Measurements from ENCODE around the gene PATJ. TPM values are rescaled to one million over a fixed set of nuclear protein-coding genes. Genes with fewer than 3 reads are reported as not detected.
"Not testable (repeated sequence)": the region's sequence is repeated elsewhere in the genome, so short reads cannot be mapped to it uniquely, and the experiment has no call there.

PATJ gene
- total and polyA plus RNA-seq, 7 experiments from 2014 or later = 13.4 to 64.5 (median 33.3) TPM

DNA sequence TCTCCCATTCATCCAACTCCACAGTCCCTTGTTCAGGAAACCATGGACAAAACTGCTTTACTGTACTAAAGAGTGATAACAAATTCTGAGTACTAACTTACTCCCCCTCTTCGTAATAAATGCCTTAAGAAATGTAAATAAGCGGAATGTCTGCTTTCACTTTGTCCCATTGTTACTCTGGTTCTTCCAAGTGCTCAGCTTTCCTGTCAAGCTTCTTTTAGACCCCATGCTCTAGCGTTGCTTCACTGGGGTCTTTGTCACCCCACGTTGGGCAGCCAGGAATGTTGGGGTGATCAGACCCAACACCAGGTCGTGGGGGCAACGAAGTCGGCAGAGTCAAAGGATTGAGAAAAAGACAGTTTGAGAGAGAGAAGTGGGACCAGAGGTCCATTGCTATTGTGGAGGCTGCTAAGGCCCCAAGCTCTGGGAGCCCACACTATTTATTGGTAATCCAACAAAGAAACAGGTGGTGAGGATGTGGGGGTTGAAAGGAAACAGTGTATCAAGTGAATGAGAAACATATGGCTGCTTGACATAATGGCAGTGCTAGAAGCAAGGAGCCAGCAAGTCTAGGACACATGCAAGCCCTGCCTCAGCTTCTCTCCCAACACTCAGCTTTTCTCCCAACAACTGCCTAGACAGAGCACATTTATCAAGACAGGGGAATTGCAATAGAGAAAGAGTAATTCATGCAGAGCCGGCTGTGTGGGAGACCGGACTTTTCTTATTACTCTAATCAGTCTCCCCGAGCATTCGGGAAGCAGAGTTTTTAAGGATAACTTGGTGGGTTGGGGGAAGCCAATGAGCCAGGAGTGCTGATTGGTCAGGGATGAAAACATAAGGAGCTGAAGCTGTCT lies 441.1 kb downstream of the PATJ start:
- H3K9me3 Mint-ChIP-seq; H3K27me3 ChIP-seq (ENCODE audit: control insufficient read depth in 2 of 2, insufficient read depth in 2 of 2, low read length in 2 of 2); H3K4me1 Mint-ChIP-seq; H3K9me3 ChIP-seq (ENCODE audit: control insufficient read depth in 2 of 3, low read length in 3 of 3); H3K27ac Mint-ChIP-seq; H3K27me3 Mint-ChIP-seq; H3K36me3 ChIP-seq (ENCODE audit: control insufficient read depth in 2 of 3, insufficient read depth in 3 of 3, low read length in 3 of 3); intact Hi-C loops (cut with micrococcal nuclease); H3K27ac ChIP-seq (ENCODE audit: low read depth, low read length); ATAC-seq; H3K36me3 Mint-ChIP-seq; H3K4me3 ChIP-seq (ENCODE audit: low read length); H3K4me3 Mint-ChIP-seq; DNase-seq; H3K4me1 ChIP-seq (ENCODE audit: control insufficient read depth in 2 of 2, insufficient read depth in 2 of 2, low read length in 2 of 2): not testable (repeated sequence)
- POLR2A ChIA-PET = interaction anchor here (1.0 kb wide), 1 partner anchor 8 kb away, joined by 3 read pairs; no protein-coding TSS in a partner anchor
- CTCF ChIA-PET = interaction anchor here (0.6 to 0.9 kb wide), 3 partner anchors 61 to 179 kb away, joined by 3 to 10 read pairs (median 3); no protein-coding TSS in a partner anchor

DNA sequence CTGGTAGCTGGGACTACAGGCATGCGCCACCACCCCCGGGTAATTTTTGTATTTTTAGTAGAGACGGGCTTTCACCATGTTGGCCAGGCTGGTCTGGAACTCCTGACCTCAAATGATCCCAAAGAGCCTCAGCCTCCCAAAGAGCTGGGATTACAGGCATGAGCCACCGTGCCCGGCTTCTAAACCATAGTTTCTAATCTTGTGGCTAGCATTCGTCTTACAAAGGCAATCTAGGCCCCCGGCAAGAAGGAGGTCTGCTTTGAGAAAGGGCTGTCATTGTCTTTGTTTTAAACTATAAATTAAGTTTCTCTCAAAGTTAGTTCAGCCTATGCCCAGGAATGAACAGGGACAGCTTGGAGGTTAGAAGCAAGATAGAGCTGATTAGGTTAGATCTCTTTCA lies 442.1 kb downstream of the PATJ start:
- no peaks in the 10 kb centered on the region for H3K4me1 Mint-ChIP-seq
- peaks cover 0 to 2% (median 0%) of the 10 kb centered on the region in 5 donors for H3K27me3 Mint-ChIP-seq
- H3K36me3 Mint-ChIP-seq = no peaks in the 10 kb centered on the region
- no peak overlapping the region for H3K4me3 Mint-ChIP-seq
- Histone ChIP-seq H3K4me1 (ENCODE audit: control insufficient read depth in 2 of 2, insufficient read depth in 2 of 2, low read length in 2 of 2) (no peaks in the 10 kb centered on the region), H3K4me3 (ENCODE audit: low read length) (no peak overlapping the region), H3K27me3 (ENCODE audit: control insufficient read depth in 2 of 2, insufficient read depth in 2 of 2, low read length in 2 of 2) (no peaks in the 10 kb centered on the region), H3K36me3 (ENCODE audit: control insufficient read depth in 2 of 3, insufficient read depth in 3 of 3, low read length in 3 of 3) (no peaks in the 10 kb centered on the region), H3K9me3 (ENCODE audit: control insufficient read depth in 2 of 3, low read length in 3 of 3) (no peaks in the 10 kb centered on the region), H3K27ac (ENCODE audit: low read depth, low read length) (no peak overlapping the region)
- DNase-seq (no peak), ATAC-seq (no peak)
- POLR2A ChIA-PET = interaction anchor here (1.0 kb wide), 1 partner anchor 9 kb away, joined by 3 read pairs; no protein-coding TSS in a partner anchor
- no peak overlapping the region for H3K27ac Mint-ChIP-seq
- CTCF ChIA-PET = interaction anchor here (0.9 kb wide), 1 partner anchor 60 kb away, joined by 10 read pairs; no protein-coding TSS in a partner anchor
- intact Hi-C loops (cut with micrococcal nuclease) = no loop called here
- peaks cover 0 to 2% (median 0%) of the 10 kb centered on the region in 11 donors for H3K9me3 Mint-ChIP-seq

DNA sequence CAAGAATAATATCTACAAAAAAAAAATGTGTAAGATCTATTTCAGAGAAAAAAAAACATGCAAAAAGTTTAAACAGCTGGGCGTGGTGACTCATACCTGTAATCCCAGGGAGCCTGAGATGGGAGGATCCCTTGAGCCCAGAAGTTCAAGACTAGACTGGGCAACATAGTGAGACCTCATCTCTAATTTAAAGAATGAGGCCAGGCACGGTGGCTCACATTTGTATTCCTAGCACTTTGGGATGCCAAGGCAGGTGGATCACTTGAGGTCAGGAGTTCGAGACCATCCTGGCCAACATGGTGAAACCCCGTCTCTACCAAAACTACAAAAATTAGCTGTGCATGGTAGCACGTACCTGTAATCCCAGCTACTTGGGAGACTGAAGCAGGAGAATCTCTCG lies 443.0 kb downstream of the PATJ start:
- POLR2A ChIA-PET; H3K27ac ChIP-seq (ENCODE audit: low read depth, low read length); H3K27ac Mint-ChIP-seq; H3K27me3 ChIP-seq (ENCODE audit: control insufficient read depth in 2 of 2, insufficient read depth in 2 of 2, low read length in 2 of 2); H3K27me3 Mint-ChIP-seq; ATAC-seq; H3K36me3 Mint-ChIP-seq; DNase-seq; H3K36me3 ChIP-seq (ENCODE audit: control insufficient read depth in 2 of 3, insufficient read depth in 3 of 3, low read length in 3 of 3); H3K4me3 ChIP-seq (ENCODE audit: low read length); intact Hi-C loops (cut with micrococcal nuclease); H3K9me3 ChIP-seq (ENCODE audit: control insufficient read depth in 2 of 3, low read length in 3 of 3); H3K4me3 Mint-ChIP-seq; H3K4me1 ChIP-seq (ENCODE audit: control insufficient read depth in 2 of 2, insufficient read depth in 2 of 2, low read length in 2 of 2); CTCF ChIA-PET; H3K9me3 Mint-ChIP-seq; H3K4me1 Mint-ChIP-seq: not testable (repeated sequence)

DNA sequence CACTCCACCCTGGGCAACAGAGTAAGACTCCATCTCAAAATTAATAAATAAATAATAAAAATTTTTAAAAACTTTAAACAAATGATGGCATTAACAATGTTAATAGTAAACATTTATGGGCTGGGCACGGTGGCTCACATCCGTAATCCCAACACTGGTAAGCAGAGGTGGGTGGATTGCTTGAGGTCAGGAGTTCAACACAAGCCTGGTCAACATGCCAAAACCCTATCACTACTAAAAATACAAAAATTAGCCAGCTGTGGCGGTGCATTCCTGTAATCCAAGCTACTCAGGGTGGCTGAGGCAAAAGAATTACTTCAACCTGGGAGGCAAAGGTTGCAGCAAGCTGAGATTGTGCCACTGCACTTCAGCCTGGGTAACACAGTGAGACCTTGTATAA lies 443.4 kb downstream of the PATJ start:
- Mint-ChIP-seq H3K4me1 (no peaks in the 10 kb centered on the region), H3K36me3 (no peaks in the 10 kb centered on the region), H3K4me3 (no peak overlapping the region), H3K9me3 (peaks cover 0 to 2% (median 0%) of the 10 kb centered on the region in 11 donors), H3K27ac (no peak overlapping the region), H3K27me3 (peaks cover 0 to 2% (median 0%) of the 10 kb centered on the region in 5 donors)
- no peak overlapping the region for H3K27ac ChIP-seq (ENCODE audit: low read depth, low read length)
- intact Hi-C loops (cut with micrococcal nuclease) = no loop called here
- ATAC-seq = no peak
- no peaks in the 10 kb centered on the region for H3K4me1 ChIP-seq (ENCODE audit: control insufficient read depth in 2 of 2, insufficient read depth in 2 of 2, low read length in 2 of 2)
- CTCF ChIA-PET = no interaction called here
- no peaks in the 10 kb centered on the region for H3K9me3 ChIP-seq (ENCODE audit: control insufficient read depth in 2 of 3, low read length in 3 of 3)
- H3K4me3 ChIP-seq (ENCODE audit: low read length) = no peak overlapping the region
- no peaks in the 10 kb centered on the region for H3K36me3 ChIP-seq (ENCODE audit: control insufficient read depth in 2 of 3, insufficient read depth in 3 of 3, low read length in 3 of 3)
- POLR2A ChIA-PET = no interaction called here
- DNase-seq = no peak
- no peaks in the 10 kb centered on the region for H3K27me3 ChIP-seq (ENCODE audit: control insufficient read depth in 2 of 2, insufficient read depth in 2 of 2, low read length in 2 of 2)

DNA sequence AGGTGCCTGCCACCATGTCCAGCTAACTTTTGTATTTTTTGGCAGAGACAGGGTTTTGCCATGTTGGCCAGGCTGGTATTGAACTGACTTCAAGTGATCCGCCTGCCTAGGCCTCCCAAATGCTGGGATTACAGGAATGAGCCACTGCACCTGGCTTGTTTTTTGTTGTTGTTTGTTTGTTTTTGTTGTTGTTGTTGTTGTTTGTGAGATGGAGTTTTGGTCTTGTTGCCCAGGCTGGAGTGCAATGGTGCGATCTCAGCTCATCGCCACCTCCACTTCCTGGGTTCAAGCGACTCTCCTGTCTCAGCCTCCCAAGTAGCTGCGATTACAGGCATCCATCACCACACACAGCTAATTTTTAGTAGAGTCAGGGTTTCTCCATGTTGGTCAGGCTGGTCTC lies 445.3 kb downstream of the PATJ start:
- Mint-ChIP-seq H3K4me3 (no peak overlapping the region), H3K9me3 (peaks cover 0 to 2% (median 0%) of the 10 kb centered on the region in 11 donors), H3K27ac (no peak overlapping the region), H3K27me3 (peaks cover 0 to 6% (median 0%) of the 10 kb centered on the region in 5 donors), H3K36me3 (no peaks in the 10 kb centered on the region), H3K4me1 (no peaks in the 10 kb centered on the region)
- POLR2A ChIA-PET = no interaction called here
- ATAC-seq (no peak), DNase-seq (no peak)
- Histone ChIP-seq H3K27me3 (ENCODE audit: control insufficient read depth in 2 of 2, insufficient read depth in 2 of 2, low read length in 2 of 2) (no peaks in the 10 kb centered on the region), H3K4me3 (ENCODE audit: low read length) (no peak overlapping the region), H3K27ac (ENCODE audit: low read depth, low read length) (no peak overlapping the region), H3K9me3 (ENCODE audit: control insufficient read depth in 2 of 3, low read length in 3 of 3) (no peaks in the 10 kb centered on the region), H3K4me1 (ENCODE audit: control insufficient read depth in 2 of 2, insufficient read depth in 2 of 2, low read length in 2 of 2) (no peaks in the 10 kb centered on the region), H3K36me3 (ENCODE audit: control insufficient read depth in 2 of 3, insufficient read depth in 3 of 3, low read length in 3 of 3) (no peaks in the 10 kb centered on the region)
- intact Hi-C loops (cut with micrococcal nuclease) = no loop called here
- CTCF ChIA-PET = interaction anchor here (0.8 kb wide), 1 partner anchor 11 kb away, joined by 3 read pairs; no protein-coding TSS in a partner anchor

DNA sequence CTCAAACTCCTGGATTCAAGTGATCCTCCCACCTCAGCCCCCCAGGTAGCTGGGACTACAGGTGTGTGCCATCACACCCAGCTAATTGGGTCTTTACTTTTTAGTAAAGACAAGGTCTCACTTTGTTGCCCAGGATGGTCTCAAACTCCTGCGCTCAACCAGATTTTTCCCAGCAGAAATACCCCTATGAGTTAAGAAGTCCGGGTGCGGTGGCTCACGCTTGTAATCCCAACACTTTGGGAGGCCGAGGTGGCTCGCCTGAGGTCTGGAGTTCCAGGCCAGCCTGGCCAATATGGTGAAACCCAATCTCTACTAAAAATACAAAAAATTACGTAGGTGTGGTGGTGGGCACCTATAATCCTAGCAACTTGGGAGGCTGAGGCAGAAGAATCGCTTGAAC lies 445.8 kb downstream of the PATJ start:
- Mint-ChIP-seq H3K9me3 (peaks cover 0 to 2% (median 0%) of the 10 kb centered on the region in 11 donors), H3K4me1 (no peaks in the 10 kb centered on the region), H3K36me3 (no peaks in the 10 kb centered on the region), H3K27ac (no peak overlapping the region), H3K27me3 (peaks cover 0 to 6% (median 0%) of the 10 kb centered on the region in 5 donors), H3K4me3 (no peak overlapping the region)
- Histone ChIP-seq H3K27me3 (ENCODE audit: control insufficient read depth in 2 of 2, insufficient read depth in 2 of 2, low read length in 2 of 2) (no peaks in the 10 kb centered on the region), H3K36me3 (ENCODE audit: control insufficient read depth in 2 of 3, insufficient read depth in 3 of 3, low read length in 3 of 3) (no peaks in the 10 kb centered on the region), H3K4me1 (ENCODE audit: control insufficient read depth in 2 of 2, insufficient read depth in 2 of 2, low read length in 2 of 2) (no peaks in the 10 kb centered on the region), H3K4me3 (ENCODE audit: low read length) (no peak overlapping the region), H3K9me3 (ENCODE audit: control insufficient read depth in 2 of 3, low read length in 3 of 3) (no peaks in the 10 kb centered on the region), H3K27ac (ENCODE audit: low read depth, low read length) (no peak overlapping the region)
- DNase-seq = no peak
- POLR2A ChIA-PET = no interaction called here
- ATAC-seq = no peak
- intact Hi-C loops (cut with micrococcal nuclease) = no loop called here
- CTCF ChIA-PET = no interaction called here

All from naive thymus-derived CD4-positive, alpha-beta T cell (primary cell).